Measurements from ENCODE around the gene SCRT2.

SCRT2 gene

GRCh38 chr20:617934-618690 is 57.5 kb downstream of the SCRT2 start:
- ATAC-seq (no peak), DNase-seq (no peak)
- Mint-ChIP-seq H3K4me3 (no peak overlapping the region), H3K9me3 (peaks cover 6 to 13% of the 10 kb centered on the region in 2 donors), H3K27ac (no peak overlapping the region), H3K4me1 (no peaks in the 10 kb centered on the region), H3K27me3 (peaks cover 67% of the 10 kb centered on the region)

DNA sequence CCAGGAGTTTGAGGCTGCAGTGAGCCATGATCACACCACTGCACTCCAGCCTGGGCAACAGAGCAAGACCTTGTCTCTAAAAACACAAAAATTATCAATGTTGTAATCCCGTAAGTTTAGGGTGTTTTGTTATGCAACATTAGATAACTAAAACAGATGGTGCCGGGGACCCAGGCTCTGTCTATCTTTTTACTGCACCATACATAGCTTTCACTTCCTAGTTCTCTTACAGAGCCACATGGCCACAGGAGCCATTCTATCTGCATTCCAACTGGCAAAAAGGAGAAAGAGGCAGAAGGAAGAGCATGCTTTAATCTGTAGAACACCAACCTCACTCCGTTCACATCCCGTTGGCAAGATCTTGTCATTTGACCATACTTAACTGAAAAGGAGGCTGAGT is 60.1 kb downstream of the SCRT2 start:
- DNase-seq (no peak), ATAC-seq (no peak)
- peaks cover 6 to 13% of the 10 kb centered on the region in 2 donors for H3K9me3 Mint-ChIP-seq
- no peak overlapping the region for H3K4me3 Mint-ChIP-seq
- H3K4me1 Mint-ChIP-seq: peaks cover 9% of the 10 kb centered on the region
- H3K27ac Mint-ChIP-seq: no peak overlapping the region
- H3K27me3 Mint-ChIP-seq: peaks cover 68% of the 10 kb centered on the region

- H3K27me3 Mint-ChIP-seq: peaks cover 65% of the 10 kb centered on the region
- H3K9me3 Mint-ChIP-seq: no peaks in the 10 kb centered on the region
- DNase-seq (no peak), ATAC-seq (no peak)
- no peak overlapping the region for H3K4me3 Mint-ChIP-seq
- peaks cover 15% of the 10 kb centered on the region for H3K4me1 Mint-ChIP-seq
- H3K27ac Mint-ChIP-seq: no peak overlapping the region
These were observed 63.8 kb downstream of the SCRT2 start for GRCh38 chr20:611843-612185.
